GM21381 (cell line): ENCODE measurements around the gene IL1RAPL2.
A peak's percentile ranks its signal among the peaks of the same experiment; 100 is the strongest.
"Not testable (repeated sequence)": the region's sequence is repeated elsewhere in the genome, so short reads cannot be mapped to it uniquely, and the experiment has no call there.

Source experiments
- ATAC-seq: cut with Tn5 transposase; IDR thresholded peaks from one replicate; pipeline ENCODE4 v1.9.1; 2021; ENCODE audit warnings: mild to moderate bottlenecking, moderate library complexity; ENCODE audit not compliant: unreplicated experiment

IL1RAPL2 gene

GRCh38 chrX:104842646-104843045 lies 276.6 kb downstream of the IL1RAPL2 start:
- no peak for ATAC-seq

- no peak for ATAC-seq
Measured at GRCh38 chrX:104852241-104852640, 286.2 kb downstream of the IL1RAPL2 start.

- no peak for ATAC-seq
Measured at GRCh38 chrX:104854188-104854587, 288.2 kb downstream of the IL1RAPL2 start.

GRCh38 chrX:104854790-104855340 lies 288.9 kb downstream of the IL1RAPL2 start:
- ATAC-seq: no peak

DNA sequence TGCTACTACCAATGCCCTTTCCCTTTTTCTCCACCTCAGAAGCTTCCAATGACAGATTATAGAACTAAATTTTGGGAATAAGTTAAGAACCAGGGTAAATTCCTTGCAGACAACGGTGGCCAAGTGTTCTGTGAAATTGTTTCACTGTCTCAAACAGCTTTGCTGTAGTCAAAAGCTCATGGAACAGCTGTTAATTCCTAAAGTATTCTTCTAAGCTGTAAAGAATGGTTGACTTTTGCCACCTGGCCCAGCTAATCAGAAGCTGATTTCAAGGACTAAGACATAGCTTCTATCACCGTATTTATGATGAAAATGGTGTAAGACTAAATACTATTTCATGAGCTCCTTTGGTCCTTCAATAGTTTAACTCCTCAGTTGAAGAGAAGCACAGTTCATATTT lies 297.5 kb downstream of the IL1RAPL2 start:
- no peak for ATAC-seq

- ATAC-seq: no peak
Measured at GRCh38 chrX:104864296-104864695, 298.3 kb downstream of the IL1RAPL2 start.

- ATAC-seq: no peak
Measured at GRCh38 chrX:104877504-104877903, 311.5 kb downstream of the IL1RAPL2 start.

- no peak for ATAC-seq
Measured at GRCh38 chrX:104902070-104902469, 336.1 kb downstream of the IL1RAPL2 start.

DNA sequence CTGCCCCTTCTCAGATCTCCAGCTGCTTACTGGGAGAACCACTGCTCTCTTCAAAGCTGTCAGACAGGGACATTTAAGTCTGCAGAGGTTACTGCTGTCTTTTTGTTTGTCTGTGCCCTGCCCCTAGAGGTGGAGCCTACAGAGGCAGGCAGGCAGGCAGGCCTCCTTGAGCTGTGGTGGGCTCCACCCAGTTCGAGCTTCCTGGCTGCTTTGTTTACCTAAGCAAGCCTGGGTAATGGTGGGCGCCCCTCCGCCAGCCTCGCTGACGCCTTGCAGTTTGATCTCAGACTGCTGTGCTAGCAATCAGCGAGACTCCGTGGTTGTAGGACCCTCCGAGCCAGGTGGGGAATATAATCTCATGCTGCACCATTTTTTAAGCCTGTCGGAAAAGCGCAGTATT lies 343.7 kb downstream of the IL1RAPL2 start:
- not testable (repeated sequence) for ATAC-seq

DNA sequence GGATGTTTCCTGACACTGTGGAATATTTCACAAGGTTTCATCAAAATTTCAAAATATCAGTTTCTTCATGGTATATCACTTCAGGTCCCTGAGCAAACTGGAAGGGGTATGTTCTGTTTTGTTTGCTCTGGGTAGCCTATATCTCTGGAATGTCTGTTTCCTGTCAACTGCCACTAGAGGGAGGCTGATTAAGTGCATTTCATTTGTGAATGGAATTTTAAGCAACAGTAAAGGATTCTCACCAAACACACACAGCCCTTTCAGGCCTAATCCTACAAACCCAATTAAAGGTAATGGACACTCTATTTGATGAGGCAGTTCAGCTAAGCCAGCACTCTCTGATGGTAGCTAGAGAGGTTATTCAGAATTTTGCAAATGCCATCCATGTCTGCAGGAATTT lies 347.3 kb downstream of the IL1RAPL2 start:
- ATAC-seq: no peak

DNA sequence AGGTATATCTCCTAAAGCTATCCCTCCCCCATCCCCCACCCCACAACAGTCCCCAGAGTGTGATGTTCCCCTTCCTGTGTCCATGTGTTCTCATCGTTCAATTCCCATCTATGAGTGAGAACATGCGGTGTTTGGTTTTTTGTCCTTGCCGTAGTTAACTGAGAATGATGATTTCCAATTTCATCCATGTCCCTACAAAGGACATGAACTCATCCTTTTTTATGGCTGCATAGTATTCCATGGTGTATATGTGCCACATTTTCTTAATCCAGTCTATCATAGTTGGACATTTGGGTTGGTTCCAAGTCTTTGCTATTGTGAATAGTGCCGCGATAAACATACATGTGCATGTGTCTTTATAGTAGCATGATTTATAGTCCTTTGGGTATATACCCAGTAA lies 348.7 kb downstream of the IL1RAPL2 start:
- not testable (repeated sequence) for ATAC-seq

DNA sequence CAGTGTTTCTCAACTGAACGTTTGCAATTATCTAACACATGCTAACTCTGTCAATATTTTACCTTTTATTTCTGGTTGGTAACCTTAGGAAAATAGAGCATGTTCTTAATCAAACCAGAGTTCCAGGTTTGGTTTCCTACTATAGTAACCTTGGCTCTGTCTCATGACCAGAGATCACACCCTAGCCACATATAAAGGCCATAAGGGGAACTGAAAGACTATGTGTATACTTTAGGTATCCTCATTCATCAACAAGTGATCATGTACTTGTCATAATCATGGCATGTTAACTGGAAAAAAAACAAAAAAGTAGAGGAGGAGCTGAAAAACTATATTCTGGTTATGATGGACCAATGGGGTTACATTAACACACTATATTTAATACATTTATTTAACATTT lies 352.1 kb downstream of the IL1RAPL2 start:
- ATAC-seq: no peak

DNA sequence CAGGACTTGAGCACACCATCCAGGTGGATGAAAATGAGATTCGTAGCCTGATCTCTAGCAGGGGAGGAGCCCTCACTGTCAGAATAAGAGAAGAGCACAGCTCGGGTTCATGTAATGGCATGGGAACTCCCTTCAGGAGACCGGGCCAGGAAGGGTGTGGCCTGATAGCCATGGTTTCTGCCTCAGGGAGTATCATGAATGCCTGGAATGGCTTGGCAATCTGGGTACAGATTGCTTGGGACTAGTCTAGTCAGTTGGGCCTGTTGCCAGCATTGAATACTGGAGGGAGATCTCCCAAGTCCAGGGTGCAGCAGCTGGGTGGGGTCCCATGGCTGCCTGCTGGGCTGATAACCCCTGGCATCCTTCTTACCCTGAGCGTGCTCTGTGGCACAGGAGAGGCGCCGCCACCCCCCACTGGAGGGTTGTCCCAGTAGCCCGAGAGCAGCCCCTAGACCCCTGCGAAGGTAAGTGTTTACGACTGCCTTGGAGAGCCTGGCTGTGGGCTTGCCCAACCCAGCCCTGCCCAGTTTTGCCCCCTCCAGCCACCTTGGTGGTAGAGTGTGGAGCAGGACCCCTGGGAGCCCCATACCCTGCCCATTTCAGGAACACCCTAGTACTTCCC lies 355.7 kb downstream of the IL1RAPL2 start:
- no peak for ATAC-seq

DNA sequence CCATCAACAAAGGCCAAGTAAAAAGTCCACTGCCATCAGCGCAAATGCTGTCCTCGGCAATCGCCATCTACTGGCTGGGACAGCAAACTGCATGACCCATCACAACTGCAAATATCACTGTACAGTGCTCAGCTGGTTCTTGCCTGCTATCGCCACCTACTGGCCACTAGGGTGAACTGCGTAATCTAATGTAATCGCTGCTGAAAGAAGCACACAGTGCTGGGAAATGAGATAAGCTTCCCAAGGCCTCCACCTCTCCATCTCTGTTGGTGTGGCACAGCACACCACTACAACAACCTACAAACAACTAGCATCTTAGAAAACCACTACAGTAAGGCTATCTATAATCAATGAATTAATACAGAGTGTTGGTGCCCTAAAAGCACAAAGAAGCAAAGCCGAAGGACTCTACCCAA lies 356.2 kb downstream of the IL1RAPL2 start:
- peak; percentile 99 for ATAC-seq

GRCh38 chrX:104929324-104929723 lies 363.3 kb downstream of the IL1RAPL2 start:
- ATAC-seq: no peak

DNA sequence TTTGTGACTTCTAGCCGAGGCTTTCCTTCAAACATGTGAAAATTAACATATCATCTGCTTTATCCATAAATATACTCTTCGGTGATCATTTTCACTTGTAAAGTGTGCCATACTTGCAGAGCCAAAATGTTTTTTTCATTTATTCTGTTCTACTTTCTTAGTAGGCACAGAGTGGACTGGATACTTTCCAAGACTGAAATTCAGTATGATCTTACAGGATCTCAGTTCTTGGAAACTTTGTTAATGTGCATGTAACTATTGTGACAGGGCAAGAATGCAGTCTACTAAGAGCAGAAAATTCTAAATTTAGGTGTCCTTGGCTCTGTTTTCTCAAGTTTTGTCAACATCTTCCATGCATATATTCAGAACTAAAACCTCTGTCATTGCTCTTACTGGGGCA lies 369.6 kb downstream of the IL1RAPL2 start:
- no peak for ATAC-seq

GRCh38 chrX:104953251-104953650 lies 387.3 kb downstream of the IL1RAPL2 start:
- ATAC-seq: no peak

DNA sequence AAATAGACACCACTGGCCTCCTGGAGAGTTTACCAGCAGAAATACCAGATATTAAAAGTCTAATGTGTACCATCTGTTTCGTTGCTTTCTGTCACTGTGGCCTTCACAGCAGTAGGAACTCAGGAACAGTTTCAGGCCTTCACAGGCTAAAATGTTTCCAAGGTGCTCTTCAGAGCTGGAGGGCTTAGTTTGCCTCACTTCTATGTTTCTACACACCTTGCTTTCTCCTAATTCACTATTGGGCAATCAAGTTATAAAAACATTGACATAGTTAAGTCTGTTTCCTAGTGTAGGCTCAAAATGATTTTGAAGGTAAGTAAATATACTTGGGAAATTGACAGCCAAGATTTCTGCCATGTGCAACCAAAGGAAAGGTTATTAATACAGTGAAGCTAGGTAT lies 395.9 kb downstream of the IL1RAPL2 start:
- no peak for ATAC-seq

DNA sequence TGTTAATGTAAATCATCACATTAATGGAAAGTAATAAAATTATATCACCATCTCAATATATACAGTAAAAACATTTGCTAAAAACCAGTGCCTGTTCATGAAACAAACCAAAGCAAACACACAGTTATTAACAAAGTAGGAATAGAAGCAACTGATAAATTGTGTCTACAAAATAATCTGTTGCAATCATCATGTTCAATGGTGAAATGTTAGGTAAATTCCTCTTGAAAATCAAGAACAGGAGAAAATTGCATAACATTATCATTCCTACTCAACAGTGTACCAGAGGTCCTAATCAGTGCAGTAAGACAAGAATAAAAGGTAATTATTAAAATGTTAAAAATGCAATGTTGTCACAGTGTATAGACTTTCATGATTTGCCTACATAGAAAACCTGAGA lies 402.2 kb downstream of the IL1RAPL2 start:
- no peak for ATAC-seq

DNA sequence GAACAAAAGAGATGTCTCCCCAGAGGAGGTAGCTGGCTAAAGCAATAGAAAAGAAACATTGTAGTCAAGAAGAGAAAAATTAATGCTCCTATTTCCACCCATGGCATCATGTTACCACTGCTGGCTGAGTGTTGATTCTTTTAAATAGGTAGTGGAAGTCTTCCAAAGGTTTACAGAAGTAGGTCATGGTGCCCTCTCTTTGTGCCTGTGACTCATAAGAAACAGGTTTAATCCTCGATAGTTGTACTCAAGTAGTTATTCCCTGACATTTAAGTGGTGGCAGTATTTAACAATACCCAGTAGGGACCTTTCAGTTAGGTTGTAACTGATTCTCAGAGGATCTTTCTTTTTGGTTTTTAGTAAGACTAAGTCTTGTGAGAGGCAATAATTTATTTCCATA lies 406.7 kb downstream of the IL1RAPL2 start:
- no peak for ATAC-seq

GRCh38 chrX:104987063-104987462 lies 421.1 kb downstream of the IL1RAPL2 start:
- ATAC-seq: no peak

DNA sequence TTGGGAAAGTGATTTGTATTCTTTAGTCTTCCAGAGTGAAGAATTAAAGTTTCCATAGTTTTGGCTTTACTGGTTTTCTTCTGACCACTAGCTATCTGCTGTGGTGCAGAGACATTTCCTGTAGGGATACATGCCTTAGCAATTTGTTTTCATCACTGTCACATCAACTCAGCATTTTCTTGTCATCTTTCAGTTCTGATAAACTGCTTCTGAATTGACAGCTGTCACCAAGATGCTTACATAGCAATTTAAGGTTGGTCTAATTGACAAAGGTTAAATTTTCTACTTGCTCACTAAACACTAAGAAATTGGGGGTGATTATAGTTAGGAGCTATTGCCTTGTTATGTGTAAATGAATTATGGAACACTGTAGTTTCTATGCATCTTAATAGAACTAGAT lies 422.0 kb downstream of the IL1RAPL2 start:
- ATAC-seq: no peak

DNA sequence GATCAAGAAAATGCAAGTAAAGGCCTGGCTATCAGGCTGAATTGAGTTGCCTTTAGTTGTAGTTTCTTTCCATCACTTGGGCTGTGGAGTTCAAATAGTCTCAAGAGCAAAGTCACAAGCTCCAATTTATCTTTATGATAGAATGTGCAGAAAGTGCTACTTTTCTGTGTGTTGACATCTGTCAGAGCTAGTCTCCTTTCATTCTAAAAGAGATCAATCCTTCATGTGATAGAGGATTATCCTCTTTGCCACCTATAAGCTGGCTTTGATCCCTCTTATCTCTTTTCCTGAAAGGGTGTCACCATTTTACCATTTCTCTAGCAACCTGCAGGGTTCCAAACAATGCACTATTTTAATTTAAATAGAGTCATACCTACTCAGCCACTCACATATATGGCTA lies 429.5 kb downstream of the IL1RAPL2 start:
- no peak for ATAC-seq
